ENCODE measurements around the gene TREH.
A peak's percentile ranks its signal among the peaks of the same experiment; 100 is the strongest.

The TREH gene

DNA sequence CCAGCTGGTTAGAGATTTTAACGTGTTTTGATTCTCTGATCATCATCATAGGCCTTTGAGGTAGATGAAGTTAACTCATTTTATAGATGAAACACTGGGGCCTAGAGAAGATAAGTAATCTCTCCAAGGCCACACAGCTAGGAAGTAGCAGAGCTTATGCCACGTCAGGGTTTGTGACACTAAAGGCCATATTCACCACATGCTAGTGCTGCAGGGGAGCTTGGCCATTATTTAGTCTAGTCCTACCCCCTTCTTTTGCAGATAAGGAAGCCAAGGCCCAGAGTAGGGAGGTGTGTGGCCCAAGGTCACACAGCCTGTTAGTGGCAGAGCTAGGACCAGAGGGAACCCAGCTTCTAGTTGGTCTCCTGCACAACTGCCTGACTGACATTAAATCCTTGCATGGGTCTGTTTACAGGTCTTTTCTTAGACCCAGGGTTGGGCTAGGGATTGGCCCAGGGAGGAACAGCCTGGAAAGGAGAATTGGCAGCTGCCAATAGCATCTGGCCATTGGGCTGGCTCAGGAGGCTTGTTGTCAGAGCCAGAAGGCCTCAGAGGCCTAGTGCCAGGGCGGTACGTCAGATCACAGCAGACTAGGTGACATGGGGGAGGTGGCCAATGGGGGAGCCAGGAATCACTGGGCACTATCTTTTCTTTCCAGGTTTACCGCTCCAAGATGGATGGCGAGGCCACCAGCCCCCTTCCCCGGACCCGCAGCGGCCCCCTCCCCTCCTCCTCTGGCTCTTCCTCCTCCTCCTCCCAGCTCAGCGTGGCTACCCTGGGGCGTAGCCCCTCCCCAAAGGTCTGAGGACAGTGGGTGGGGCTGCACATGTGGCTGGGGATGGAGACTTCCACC lies 36.1 kb downstream of the TREH start:
- TF ChIP-seq, protein P1, sequence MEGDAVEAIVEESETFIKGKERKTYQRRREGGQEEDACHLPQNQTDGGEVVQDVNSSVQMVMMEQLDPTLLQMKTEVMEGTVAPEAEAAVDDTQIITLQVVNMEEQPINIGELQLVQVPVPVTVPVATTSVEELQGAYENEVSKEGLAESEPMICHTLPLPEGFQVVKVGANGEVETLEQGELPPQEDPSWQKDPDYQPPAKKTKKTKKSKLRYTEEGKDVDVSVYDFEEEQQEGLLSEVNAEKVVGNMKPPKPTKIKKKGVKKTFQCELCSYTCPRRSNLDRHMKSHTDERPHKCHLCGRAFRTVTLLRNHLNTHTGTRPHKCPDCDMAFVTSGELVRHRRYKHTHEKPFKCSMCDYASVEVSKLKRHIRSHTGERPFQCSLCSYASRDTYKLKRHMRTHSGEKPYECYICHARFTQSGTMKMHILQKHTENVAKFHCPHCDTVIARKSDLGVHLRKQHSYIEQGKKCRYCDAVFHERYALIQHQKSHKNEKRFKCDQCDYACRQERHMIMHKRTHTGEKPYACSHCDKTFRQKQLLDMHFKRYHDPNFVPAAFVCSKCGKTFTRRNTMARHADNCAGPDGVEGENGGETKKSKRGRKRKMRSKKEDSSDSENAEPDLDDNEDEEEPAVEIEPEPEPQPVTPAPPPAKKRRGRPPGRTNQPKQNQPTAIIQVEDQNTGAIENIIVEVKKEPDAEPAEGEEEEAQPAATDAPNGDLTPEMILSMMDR (IDR thresholded peaks at IDR 0.05; ENCODE audit: insufficient read depth, low read depth, low read length, missing control alignments), result no peak

DNA sequence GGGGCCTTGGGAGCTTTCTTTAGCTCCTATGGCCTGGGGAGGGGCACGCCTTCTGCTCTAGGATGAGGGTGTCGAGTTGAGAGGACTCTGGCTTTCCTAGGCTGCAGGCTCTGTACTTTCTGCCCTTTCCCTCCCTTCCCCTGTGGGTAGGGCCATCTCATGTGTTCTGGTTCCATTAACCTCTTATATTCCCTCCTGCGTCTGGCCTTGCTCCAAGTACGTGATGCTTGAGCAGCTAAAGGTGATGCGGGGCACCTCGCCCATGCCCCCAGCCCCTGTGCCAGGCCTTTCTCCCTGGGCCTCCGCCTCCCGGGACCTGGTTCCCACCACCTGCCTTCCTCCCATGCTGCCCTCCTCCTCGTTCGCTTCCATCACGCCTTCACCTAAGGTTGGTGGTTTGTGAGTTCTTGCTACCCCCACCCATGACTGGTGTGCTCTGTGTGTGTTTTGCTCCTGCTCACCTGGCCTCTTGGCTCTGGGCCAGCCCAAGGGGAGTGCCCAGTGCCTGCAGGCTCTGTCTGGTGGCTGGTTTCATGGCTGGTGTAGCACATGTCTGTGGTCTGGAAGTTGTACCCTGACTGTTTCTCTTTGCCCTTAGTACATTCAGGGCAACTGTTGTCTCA lies 37.9 kb downstream of the TREH start:
- no peak overlapping the region for H3K4me3 ChIP-seq (ENCODE audit: low read length)
- peak; percentile 81 for DNase-seq (ENCODE audit: low read depth)
- TF ChIP-seq, protein P1 (IDR thresholded peaks at IDR 0.05; ENCODE audit: insufficient read depth, low read depth, low read length, missing control alignments), result no peak

More for the DNA sequence above, 36.1 kb downstream of the TREH start:
- no peak for DNase-seq (ENCODE audit: low read depth)
- no peak overlapping the region for H3K4me3 ChIP-seq (ENCODE audit: low read length)

- DNase-seq (ENCODE audit: low read depth), result peak; percentile 37
- no peak overlapping the region for H3K4me3 ChIP-seq (ENCODE audit: low read length)
- TF ChIP-seq, protein P1 (IDR thresholded peaks at IDR 0.05; ENCODE audit: insufficient read depth, low read depth, low read length, missing control alignments), result peak; percentile 63
These were observed 38.9 kb downstream of the TREH start for GRCh38 chr11:118640332-118641154.

- H3K4me3 ChIP-seq (ENCODE audit: low read length), result no peak overlapping the region
- TF ChIP-seq, protein P1 (IDR thresholded peaks at IDR 0.05; ENCODE audit: insufficient read depth, low read depth, low read length, missing control alignments), result no peak
- no peak for DNase-seq (ENCODE audit: low read depth)
These were observed 39.6 kb downstream of the TREH start for GRCh38 chr11:118639899-118640298.

- DNase-seq (ENCODE audit: low read depth), result no peak
- H3K4me3 ChIP-seq (ENCODE audit: low read length), result no peak overlapping the region
- TF ChIP-seq, protein P1 (IDR thresholded peaks at IDR 0.05; ENCODE audit: insufficient read depth, low read depth, low read length, missing control alignments), result no peak
These were observed 40.7 kb downstream of the TREH start for GRCh38 chr11:118638726-118639125.

DNA sequence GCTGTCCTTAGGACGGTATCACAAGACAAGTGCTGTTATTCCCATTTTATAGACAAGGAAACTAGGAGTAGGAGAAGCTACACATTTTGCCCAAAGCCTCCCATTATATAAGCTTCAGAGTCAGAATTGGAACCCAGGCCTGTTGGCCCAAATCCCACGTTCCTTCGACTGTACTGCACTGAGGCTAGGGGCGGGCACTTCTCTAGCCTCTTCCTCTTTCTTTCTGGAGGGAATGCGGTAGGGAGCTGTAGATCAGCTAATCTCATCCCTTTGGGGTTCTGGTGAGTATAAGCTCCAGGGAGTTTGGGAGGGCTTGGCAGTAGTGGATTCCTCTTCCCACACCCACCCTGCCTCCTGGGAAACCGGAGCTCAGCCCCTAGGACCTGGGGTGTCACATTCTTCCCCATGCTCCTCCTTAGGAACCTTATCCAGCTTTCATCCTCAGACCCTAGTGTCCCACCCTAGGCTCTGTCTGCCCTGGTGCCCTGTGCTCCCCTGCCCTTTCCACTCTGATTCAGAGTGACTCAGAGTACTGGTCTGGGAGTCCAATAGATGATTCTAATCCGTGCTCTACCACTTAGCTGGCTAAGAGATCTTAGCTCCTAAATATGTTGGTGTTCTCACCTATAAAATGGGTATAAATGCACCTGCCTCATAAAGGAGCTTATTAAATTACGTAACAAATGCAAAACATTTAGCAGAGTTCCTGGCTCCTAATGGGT lies 42.7 kb downstream of the TREH start:
- TF ChIP-seq, protein P1 (IDR thresholded peaks at IDR 0.05; ENCODE audit: insufficient read depth, low read depth, low read length, missing control alignments), result no peak
- DNase-seq (ENCODE audit: low read depth), result no peak

More for the DNA sequence above, 42.7 kb downstream of the TREH start:
- H3K4me3 ChIP-seq (ENCODE audit: low read length), result no peak overlapping the region
